ENCODE data around the gene DTX3. TPM values are rescaled to one million over a fixed set of nuclear protein-coding genes. Genes with fewer than 3 reads are reported as not detected.
"Not testable (repeated sequence)": the region's sequence is repeated elsewhere in the genome, so short reads cannot be mapped to it uniquely, and the experiment has no call there.

DTX3 gene
- polyA plus RNA-seq, 3 donors = 8.4 to 23.3 (median 14.5) TPM

DNA sequence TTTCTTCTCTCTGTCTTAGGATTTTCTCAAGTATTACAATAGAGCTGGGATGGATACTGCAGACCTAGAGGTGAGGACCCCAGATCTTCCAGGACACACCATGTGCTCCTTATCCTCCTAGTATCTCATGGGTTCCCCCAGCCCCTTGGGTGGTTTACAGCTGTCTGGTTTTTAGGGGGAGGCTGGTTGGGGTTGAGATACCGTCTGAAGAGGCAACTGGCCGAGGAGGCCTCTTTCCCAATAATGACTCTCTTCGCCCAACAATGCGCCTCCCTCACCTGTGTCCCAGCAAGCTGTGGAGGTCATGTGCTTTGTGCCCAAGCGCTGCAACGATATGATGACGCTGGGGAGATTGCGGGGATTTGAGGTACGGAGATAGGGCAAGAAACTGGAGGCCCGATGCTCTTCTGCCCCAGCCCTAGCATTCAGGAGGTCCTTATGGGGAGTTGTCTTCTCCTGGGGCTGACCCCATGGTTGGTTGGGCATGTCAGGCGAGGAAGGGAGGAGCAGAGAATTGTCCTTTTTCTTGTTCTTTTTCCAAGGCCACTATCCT lies 10.4 kb downstream of the DTX3 start:
- WGBS, 3 donors = 80 to 83% (median 81%) methylated on average over 11 of the region's 11 CpGs
- H3K27ac ChIP-seq (ENCODE audit: low read depth, low read length) = no peak overlapping the region

DNA sequence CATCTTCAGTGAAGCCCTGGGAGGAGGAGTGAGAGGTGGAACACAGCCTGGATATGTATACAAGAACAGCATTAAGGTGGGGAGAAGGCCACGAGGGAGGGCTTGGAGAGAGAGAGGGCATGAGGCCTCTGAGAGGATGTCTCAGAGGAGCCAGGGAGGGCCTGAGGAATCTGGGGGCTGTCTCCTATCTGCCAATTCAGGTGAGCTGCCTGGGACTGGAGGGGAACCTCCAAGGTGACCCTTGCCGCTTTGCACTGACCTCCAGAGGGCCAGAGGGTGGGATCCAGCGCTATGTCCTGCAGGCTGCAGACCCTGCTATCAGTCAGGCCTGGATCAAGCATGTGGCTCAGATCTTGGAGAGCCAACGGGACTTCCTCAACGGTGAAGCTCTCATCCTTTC lies 11.0 kb downstream of the DTX3 start:
- H3K27ac ChIP-seq (ENCODE audit: low read depth, low read length) = no peak overlapping the region
- 87 to 90% (median 89%) methylated on average over 5 of the region's 5 CpGs for WGBS, 3 donors

DNA sequence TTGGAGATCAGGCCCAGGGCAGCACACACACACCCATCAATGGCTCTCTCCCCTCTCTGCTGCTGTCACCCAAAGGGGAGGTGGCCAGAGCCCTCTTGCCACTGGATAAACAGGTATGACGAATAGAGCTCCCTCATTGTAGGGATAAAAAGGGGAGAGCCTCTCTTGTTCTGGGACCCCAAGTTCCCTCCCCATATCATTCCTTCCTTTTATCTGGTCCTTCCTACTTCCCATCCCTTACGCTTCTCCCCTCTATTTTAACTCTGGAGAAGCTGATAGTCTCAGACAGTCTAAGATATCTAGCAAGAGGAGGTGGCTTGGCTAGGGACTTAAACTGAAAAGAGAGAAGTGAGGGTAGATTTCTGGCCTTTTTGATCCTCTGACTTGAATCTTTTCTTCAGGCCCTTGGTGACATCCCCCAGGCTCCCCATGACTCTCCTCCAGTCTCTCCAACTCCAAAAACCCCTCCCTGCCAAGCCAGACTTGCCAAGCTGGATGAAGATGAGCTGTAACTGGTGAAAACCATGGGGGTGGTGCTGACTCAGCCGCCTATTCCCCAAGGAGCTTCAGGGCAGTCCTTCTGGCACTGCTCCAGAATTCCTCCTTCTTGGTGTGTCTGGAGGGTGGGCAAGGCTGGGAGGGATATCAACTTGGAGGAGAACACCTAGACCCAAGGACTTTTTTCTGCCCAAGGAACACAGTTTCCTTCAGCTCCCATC lies 11.9 kb downstream of the DTX3 start:
- WGBS, 3 donors = 78 to 89% (median 84%) methylated on average over 3 of the region's 3 CpGs
- H3K27ac ChIP-seq (ENCODE audit: low read depth, low read length) = no peak overlapping the region

DNA sequence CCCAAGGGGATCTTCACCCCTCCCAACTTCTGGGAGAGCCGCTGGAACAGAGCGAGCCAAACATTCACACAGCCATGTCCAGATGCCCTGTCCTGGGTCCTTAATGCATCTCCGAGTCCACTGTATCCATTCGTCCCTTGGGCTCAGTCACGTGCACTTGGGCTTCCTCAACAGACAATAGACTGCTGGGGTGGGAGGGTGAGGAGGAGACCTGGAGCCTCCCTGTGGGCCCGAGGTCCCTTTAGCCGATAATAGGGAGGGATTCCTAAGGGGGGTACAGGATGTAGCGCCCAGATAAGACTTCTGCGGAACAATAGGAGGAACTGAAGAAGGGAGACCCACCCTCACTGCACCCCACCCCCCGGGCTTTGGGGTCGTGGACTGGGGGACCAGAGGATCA lies 13.3 kb downstream of the DTX3 start:
- WGBS, 3 donors = 47 to 62% (median 52%) methylated on average over 11 of the region's 11 CpGs
- no peak overlapping the region for H3K27ac ChIP-seq (ENCODE audit: low read depth, low read length)

DNA sequence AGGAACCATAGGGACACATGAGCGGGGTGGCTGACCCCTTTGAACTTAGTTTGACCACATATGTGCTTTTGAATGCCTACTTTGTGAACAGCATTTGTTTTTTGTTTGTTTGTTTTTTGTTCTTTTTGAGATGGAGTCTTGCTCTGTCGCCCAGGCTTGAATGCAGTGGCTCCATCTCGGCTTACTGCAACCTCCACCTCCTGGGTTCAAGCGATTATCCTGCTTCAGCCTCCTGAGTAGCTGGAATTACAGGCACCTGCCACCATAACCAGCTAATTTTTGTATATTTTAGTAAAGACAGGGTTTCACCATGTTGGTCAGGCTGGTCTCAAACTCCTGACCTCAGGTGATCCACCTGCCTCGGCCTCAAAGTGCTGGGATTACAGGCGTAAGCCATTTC lies 13.8 kb downstream of the DTX3 start:
- not testable (repeated sequence) for H3K27ac ChIP-seq (ENCODE audit: low read depth, low read length)
- WGBS, 3 donors = 92 to 98% (median 98%) methylated on average over 6 of the region's 6 CpGs

DNA sequence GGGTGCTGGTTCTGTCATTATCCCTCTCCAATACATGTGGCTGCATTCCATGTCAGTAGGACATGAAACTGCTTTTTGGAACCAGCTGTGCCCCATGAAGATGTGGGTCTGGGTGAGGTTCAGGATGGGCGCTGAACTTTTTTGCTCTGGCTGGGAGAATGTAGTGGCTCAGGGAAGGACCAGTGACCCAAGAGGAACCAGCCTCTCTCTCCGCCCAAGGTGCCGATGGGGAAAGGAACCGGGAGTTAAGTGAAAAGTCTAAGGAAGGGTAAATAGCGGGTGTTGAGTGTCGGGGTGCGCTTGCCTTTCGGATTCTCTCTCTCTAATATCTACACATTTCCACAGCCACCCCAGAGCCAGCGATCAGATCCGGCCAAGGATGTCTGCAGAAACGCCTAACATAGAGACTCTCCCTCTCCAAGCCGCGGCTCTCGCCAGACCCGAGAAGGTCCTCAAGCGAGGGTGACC lies 14.4 kb downstream of the DTX3 start:
- 53 to 62% (median 58%) methylated on average over 16 of the region's 16 CpGs for WGBS, 3 donors
- no peak overlapping the region for H3K27ac ChIP-seq (ENCODE audit: low read depth, low read length)

DNA sequence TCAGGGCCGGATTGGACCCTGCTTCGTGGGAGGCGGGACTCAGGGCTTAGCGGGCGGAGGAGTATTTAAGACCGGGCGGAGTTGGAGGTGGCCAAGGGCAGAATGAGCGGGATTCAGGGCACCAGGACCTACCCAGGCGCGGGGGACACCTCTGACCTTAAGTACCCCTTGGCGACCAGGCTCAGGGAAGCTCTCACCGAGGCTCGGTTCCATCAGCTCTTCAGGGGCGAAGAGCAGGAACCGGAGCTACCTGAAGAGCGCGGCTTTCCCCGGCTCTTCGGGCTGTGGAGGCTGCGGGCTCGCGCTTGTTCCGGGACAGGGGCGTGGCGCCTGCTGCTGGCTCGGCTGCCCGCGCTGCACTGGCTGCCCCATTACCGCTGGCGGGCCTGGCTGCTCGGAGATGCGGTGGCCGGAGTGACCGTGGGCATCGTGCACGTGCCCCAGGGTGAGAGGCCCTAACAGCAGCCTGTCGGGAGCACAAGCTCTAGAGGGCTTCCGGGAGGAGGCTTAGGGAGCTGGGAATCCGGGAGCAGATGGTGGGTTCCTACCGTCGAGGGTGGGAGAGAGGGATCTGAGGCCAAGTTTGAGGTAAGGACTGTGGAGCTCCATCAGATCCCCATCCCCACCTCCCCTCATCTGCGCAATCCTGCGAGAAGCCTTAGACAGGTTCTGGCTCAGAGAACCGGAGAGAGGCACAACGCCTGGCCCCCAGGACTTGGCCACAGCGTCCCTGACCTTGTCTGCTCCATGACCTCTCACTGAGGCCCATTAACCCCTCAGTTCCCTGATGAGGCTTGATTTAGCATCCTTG lies 15.0 kb downstream of the DTX3 start:
- H3K27ac ChIP-seq (ENCODE audit: low read depth, low read length) = no peak overlapping the region
- WGBS, 3 donors = 13 to 40% (median 39%) methylated on average over 35 to 46 of the region's 46 CpGs

DNA sequence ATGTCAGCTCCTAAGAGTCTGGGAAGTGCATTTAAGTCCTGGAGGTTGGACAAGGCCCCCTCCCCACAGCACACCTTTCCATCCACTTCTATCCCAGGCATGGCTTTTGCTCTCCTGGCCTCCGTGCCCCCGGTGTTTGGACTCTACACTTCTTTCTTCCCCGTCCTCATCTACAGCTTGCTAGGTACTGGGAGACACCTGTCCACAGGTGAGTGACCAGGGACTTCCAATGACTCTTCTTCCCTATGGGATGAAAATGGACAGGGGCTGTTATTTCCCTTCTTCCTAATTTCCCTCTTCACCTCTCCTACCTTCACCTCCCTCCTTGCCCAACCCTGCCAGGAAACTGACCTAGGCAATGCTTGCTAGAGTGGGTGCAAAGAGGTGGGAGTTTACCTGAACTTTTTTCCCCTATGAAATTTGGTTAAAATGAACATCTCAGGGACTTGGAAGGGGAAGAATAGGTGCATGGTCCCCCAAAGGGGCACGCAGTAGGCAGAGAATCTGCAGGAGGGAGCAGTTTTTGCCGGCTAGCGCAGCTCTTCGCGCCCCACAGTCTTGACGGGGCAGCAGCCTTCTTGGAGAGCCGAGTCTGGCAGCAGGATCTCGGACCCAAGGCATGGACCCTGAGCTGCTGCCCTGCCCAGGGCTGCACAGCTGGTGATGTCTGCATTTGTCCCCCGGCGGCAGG lies 15.8 kb downstream of the DTX3 start:
- 33 to 44% (median 38%) methylated on average over 13 of the region's 13 CpGs for WGBS, 3 donors
- no peak overlapping the region for H3K27ac ChIP-seq (ENCODE audit: low read depth, low read length)

DNA sequence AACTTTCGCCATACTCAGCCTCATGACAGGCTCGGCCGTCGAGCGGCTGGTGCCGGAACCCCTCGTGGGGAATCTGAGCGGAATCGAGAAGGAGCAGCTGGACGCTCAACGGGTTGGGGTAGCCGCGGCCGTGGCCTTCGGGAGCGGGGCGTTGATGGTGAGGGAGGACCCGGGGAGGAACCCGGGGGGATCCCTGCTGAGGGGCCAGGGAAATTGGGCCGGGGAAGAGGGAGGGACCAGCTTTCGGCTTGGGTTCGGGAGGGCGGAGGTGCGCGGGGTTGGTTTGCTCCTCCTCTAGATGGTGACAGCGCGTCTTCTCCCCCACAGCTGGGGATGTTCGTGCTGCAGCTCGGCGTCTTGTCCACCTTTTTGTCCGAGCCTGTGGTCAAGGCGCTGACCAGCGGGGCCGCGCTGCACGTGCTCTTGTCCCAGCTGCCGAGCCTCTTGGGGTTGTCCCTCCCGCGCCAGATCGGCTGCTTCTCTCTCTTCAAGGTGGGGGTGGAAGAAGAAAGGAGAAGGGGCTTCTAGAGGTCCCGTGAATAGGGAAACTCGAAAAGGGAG lies 16.4 kb downstream of the DTX3 start:
- H3K27ac ChIP-seq (ENCODE audit: low read depth, low read length) = no peak overlapping the region
- 4 to 11% (median 4%) methylated on average over 41 to 42 of the region's 42 CpGs for WGBS, 3 donors

DNA sequence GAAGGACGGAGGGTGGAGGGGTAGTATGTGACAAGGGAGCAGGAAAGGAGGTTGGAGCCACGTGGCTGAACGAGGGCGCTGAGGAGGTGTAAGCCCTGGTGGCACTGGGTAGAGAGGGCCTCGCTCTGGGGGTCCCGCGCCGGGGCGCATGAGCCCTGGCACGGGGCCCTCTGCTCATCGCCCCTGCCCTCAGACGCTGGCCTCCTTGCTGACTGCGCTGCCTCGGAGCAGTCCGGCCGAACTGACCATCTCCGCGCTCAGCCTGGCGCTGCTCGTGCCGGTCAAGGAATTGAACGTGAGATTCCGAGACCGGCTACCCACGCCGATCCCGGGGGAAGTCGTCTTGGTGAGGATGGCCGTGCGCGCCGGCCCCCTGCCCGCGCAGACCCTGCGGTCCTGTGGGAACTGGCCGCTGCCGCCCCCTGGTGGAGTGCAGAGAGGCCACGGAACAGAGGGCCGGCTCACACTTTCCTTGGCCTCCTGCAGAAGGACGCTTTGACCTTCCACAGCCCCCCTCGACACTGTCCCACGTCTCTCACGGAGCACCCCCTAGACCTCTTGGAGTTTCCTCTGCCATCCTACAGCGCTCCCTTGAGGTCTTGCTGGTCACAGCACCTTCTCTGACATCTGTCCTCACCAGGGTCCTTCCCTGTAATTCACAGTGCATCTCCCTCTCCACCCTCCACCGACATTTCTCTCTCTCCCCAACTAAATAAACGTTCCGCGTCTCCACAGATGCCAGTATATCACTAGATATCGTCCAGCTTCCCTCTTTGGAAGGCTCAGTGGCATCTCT lies 17.1 kb downstream of the DTX3 start:
- WGBS, 3 donors = 0 to 2% (median 2%) methylated on average over 49 of the region's 49 CpGs
- H3K27ac ChIP-seq (ENCODE audit: low read depth, low read length) = no peak overlapping the region

DNA sequence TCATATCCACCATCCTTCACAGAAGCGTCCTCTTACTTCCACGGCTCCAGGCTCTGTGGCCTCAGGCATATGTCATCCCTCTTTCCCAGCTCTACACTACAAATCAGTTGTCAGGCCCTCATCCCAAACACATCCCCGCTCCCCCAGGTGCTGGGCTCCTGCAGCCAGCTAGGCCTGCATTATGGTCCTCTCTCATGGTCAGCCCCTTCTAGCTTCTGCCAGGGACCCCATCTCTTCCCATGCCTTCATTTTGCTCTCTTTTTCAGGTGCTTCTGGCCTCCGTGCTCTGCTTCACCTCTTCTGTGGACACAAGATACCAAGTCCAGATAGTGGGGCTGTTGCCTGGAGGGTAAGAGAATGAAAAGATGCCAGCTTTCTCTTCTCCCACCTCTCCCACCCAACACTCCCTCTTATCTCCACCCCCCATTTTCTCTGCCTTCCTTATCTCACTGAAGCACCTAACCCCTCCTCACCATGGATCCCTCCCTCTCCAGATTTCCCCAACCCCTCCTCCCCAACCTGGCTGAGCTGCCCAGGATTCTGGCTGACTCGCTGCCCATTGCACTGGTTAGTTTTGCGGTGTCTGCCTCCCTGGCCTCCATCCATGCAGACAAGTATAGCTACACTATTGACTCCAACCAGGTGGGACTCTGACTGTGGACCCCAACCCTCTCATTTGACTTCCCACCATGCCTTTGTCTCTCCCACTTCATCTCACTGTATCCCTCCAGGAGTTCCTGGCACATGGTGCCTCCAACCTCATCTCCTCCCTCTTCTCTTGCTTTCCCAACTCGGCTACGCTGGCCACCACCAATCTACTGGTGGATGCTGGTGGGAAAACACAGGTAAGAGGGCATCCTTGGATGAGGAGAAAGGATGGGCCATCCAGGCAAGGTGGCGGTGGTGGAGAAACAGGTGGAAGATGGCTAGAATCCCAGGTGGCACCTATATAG lies 17.9 kb downstream of the DTX3 start:
- 74 to 85% (median 83%) methylated on average over 9 of the region's 9 CpGs for WGBS, 3 donors

DNA sequence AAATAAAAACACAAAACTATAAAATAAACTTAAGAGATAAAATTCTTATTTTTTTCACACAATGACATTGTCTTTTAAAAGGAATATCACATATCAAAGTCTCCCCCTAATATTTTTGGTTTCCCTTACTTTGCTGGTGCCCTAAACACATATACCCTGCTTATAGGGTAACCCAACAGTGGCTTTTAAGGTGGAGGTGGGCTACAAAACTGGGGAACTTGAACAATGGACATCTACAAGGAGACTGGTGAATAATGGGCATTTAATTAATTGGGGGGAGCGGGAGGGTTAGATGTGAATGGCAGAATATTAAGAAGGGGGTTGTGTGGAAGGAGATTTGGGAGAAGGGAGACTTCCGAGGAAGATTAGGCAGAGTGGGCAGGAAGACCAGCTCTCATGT lies 18.8 kb downstream of the DTX3 start:
- 59 to 71% (median 64%) methylated on average over 2 of the region's 2 CpGs for WGBS, 3 donors

More for the DNA sequence above, 17.9 kb downstream of the DTX3 start:
- H3K27ac ChIP-seq (ENCODE audit: low read depth, low read length) = no peak overlapping the region

DNA sequence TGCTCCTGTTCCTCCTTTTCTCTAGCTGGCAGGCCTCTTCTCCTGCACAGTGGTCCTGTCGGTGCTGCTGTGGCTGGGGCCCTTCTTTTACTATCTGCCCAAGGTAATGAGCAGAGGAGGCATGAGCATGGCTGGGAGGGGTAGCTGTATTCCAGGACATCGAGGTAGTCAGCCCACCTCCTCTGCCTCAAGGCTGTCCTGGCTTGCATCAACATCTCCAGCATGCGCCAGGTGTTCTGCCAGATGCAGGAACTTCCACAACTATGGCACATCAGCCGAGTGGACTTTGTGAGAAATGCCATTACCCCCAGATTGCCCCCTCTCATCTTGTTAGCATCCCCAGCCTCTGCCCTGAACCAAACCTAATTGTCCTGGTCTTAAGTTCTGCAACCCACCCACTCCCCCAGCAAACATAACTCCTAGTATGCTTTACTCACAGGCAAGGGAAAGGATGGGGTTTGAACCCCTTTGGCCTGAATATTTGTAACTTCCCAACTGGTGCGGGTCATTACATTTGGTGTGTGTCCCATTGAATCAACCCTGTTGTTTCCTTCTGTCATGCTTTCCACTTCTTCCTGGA lies 19.3 kb downstream of the DTX3 start:
- H3K27ac ChIP-seq (ENCODE audit: low read depth, low read length) = no peak overlapping the region
- WGBS, 3 donors = 58 to 69% (median 63%) methylated on average over 5 of the region's 5 CpGs

More for the DNA sequence above, 18.8 kb downstream of the DTX3 start:
- H3K27ac ChIP-seq (ENCODE audit: low read depth, low read length) = no peak overlapping the region

DNA sequence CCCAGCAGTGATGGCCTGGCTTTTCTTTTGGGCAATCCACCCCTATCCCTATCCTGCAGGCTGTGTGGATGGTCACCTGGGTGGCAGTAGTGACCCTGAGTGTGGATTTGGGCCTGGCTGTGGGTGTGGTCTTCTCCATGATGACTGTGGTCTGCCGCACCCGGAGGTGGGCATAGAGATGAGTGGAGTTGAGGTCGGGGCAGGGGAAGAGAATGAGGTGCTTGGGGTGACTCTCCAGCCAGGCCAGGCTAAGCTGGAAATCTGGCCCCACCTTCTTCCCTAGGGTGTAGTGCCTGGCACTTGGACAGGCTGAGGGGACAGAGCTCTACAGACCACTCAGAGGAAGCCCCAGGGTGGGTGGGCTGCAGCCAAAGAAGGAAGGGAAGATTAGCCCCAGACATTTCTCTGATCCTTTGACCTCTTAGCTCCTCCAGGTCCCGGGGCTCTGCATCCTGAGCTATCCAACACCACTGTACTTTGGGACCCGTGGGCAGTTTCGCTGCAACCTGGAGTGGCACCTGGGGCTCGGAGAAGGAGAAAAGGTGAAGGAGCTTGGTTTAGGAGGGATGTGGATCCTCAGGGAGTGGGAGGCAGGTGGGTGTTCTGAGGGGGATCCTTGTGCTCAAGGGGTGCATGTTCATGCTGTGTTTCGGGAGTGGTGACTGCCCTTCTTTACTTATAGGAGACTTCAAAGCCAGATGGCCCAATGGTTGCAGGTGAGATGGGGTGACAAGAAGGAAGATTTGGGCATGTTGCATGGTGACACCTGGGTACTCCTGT lies 20.0 kb downstream of the DTX3 start:
- 72 to 84% (median 82%) methylated on average over 8 of the region's 8 CpGs for WGBS, 3 donors
- H3K27ac ChIP-seq (ENCODE audit: low read depth, low read length) = no peak overlapping the region

DNA sequence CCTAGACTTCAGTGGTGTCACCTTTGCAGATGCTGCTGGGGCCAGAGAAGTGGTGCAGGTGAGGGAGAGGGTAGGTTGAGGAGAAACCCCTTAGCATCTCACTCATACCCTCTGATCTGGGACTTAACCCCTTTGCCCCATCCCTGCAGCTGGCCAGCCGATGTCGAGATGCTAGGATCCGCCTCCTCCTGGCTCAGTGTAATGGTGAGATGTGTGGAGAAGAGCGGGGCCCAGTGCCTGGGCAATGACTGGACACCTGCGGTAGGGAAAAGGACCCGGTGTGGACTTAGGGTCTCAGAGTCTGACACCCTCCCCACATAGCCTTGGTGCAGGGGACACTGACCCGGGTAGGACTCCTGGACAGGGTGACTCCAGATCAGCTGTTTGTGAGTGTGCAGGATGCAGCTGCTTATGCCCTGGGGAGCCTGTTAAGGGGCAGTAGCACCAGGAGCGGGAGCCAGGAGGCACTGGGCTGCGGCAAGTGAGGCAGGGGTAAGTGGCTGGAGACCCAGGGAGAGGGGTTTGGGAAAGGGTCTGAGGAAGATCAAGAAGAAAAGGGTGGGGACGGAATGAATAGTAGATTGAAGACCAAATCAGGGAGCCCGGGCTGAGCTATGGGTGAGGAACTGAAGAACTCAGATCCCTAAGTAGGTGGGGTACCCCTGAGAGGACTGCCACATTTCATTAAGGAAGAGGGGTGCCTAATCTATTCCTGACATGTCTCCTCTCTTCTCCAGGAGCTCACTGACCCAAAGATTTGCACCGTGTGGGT lies 20.8 kb downstream of the DTX3 start:
- WGBS, 3 donors = 71 to 82% (median 79%) methylated on average over 12 of the region's 12 CpGs
- H3K27ac ChIP-seq (ENCODE audit: low read depth, low read length) = no peak overlapping the region

Data from adipose tissue (tissue), 3 donors.